Cardiac fibroblast (primary cell): ENCODE measurements around the gene HS3ST5.
A peak's percentile ranks its signal among the peaks of the same experiment; 100 is the strongest.

Source experiments
- DNase-seq, 2 donors: peaks; one replicate each; pipeline versions ENCODE4 v3.0.0 to v3.0.0-alpha.2; 2010; ENCODE audit warnings: low read depth in 2 of 2
- H3K4me3 ChIP-seq, 2 donors: replicated peaks in 1 of 2; 1 replicate in 1 of 2; 2 replicates in 1 of 2; pipeline ENCODE4 v1.5.1; 2011; ENCODE audit warnings: low read depth in 2 of 2, low read length in 2 of 2, mild to moderate bottlenecking in 2 of 2, moderate library complexity in 1 of 2
- TF ChIP-seq, protein P1 (sequence below): IDR thresholded peaks from one replicate; pipeline ENCODE4 v1.5.1; 2011; ENCODE audit warnings: low read depth, mild to moderate bottlenecking, low read length, inconsistent platforms

HS3ST5 gene

DNA sequence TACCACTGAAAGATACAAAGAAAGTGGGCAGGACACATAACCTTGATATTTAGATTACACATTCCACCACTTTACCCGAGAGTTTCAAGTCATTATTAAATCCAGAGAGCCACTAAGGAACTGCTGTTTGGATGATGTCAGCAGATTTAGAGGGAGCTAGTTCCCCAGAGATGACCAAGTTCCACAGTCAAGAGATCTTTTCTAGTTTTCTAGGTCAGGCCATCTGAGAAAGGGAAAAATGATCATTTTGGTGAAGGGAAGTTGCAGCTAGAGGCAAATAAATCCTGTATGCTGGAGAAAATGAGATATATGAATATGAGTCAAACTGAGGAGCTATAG, 147.8 kb downstream of the HS3ST5 start:
- TF ChIP-seq, protein P1, sequence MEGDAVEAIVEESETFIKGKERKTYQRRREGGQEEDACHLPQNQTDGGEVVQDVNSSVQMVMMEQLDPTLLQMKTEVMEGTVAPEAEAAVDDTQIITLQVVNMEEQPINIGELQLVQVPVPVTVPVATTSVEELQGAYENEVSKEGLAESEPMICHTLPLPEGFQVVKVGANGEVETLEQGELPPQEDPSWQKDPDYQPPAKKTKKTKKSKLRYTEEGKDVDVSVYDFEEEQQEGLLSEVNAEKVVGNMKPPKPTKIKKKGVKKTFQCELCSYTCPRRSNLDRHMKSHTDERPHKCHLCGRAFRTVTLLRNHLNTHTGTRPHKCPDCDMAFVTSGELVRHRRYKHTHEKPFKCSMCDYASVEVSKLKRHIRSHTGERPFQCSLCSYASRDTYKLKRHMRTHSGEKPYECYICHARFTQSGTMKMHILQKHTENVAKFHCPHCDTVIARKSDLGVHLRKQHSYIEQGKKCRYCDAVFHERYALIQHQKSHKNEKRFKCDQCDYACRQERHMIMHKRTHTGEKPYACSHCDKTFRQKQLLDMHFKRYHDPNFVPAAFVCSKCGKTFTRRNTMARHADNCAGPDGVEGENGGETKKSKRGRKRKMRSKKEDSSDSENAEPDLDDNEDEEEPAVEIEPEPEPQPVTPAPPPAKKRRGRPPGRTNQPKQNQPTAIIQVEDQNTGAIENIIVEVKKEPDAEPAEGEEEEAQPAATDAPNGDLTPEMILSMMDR: no peak
- DNase-seq: no peak
- no peak overlapping the region for H3K4me3 ChIP-seq

DNA sequence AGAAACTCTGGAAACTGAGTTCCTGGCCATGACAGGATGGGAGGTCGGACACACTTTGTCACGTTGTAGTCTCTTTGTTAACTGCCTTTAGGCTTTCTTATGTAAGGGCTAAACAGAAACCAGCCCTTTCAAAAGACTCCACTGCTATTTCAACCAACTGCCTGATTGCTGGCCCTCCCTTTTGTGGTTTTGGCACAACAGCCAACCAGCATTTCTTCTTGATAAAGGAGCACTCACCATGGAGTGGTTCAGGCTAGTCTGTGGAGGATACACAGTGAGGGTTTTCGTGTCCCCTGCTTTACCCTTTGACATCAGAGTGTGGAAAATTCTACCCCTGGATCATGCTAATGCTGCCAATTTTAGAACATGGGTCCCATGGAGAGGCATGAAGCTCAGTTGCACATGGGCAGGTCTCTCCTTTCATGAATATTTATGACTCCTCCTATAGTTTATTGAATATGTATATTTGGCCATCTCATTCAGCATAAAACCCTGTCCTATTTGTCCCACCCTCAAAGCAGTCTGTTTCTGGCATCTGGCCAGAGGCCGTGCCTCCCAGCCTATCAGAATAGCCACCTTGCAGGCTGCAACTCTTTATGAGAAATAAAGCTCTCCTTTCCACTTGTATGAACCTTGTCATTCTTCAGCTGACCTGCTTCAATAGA, 148.3 kb downstream of the HS3ST5 start:
- TF ChIP-seq, protein P1: no peak
- peak; percentile 2 to 59 for DNase-seq
- H3K4me3 ChIP-seq: no peak overlapping the region

DNA sequence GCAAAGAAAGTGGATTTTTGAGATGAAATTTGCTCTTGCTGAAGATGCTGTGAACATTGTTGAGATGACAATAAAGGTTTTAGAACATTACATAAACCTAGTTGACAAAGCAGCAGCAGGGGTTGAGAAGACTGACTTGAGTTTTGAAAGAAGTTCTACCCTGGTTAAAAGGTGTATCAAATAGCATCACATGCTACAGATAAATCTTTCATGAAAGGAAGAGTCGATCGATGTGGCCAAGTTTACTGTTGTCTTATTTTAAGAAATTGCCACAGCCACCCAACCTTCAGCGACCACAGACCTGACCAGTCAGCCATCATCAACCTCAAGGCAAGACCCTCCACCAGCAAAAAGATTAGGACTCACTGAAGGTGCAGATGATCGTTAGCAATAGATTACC, 155.3 kb downstream of the HS3ST5 start:
- TF ChIP-seq, protein P1: no peak
- no peak for DNase-seq

GRCh38 chr6:114181664-114182063, 161.2 kb downstream of the HS3ST5 start:
- no peak overlapping the region for H3K4me3 ChIP-seq
- no peak for DNase-seq
- TF ChIP-seq, protein P1: no peak

More for the DNA sequence above, 155.3 kb downstream of the HS3ST5 start:
- H3K4me3 ChIP-seq: no peak overlapping the region

- TF ChIP-seq, protein P1: no peak
- no peak overlapping the region for H3K4me3 ChIP-seq
- DNase-seq: no peak
Measured at GRCh38 chr6:114179411-114179810, 163.4 kb downstream of the HS3ST5 start.

- TF ChIP-seq, protein P1: no peak
- no peak overlapping the region for H3K4me3 ChIP-seq
- no peak for DNase-seq
Measured at GRCh38 chr6:114176726-114177125, 166.1 kb downstream of the HS3ST5 start.
